Islet of Langerhans (tissue), 1 donor: ENCODE data around the gene ARAP2.

Experiments used
- FAIRE-seq: peaks from one replicate; lab custom pipeline; 2011; peaks lifted over from hg19 to GRCh38; lab: Jason Lieb, UNC

Gene ARAP2

DNA sequence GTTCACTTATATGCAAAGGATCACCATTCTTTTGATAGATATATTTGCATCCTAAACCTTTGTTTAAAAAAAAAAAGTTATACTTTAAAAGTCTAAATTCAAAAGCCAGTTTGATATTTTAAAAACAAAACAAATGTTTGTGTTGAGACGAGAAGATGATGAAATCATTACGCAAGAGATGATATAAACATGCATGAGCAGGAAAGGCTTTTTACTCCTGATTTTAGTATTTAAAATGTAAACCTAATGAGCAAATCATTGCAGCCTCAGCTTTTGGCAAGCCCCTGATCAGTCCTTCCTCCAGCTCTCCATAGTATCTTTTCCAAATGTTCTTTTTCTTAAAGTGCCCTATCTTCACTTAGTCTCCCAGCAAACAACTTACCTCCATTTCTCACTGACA lies 115.6 kb downstream of the ARAP2 start:
- no peak for FAIRE-seq

GRCh38 chr4:36123906-36124305 lies 120.4 kb downstream of the ARAP2 start:
- no peak for FAIRE-seq

DNA sequence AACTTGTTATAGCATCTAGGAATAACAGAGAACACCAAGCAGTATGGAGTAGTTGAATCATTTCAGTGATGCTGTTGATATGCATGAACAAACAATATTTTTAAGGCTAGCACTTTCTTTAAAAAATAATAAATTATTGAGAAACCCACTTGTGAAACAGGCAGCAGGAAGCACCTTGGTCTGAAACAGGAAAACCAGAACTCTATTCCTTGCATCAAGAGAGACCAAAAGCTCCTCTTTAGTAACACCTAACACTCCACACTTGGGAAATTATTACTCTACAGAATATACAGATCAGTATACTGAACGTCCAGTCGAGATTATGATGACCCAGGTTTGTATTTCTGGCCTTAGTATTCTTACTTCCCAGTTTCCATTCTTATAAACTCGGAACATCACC lies 129.0 kb downstream of the ARAP2 start:
- FAIRE-seq: no peak

DNA sequence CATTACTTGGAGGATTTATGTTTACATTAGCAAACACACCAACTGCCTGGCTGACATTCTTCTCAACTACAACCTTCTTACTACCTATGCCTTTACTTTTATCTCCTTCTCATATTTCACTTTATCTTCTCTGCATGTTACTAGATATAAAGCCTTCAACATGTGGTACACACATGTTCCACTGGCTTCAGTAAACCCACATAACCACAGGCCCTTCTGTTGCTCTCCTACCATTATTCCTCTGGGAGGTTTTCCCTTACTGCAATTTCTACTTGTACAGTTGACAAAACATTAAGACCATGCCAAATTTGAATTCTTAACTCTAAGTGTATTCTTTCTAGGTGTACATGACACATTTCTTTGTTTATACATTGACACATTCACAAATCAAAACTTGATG lies 133.1 kb downstream of the ARAP2 start:
- FAIRE-seq: no peak

DNA sequence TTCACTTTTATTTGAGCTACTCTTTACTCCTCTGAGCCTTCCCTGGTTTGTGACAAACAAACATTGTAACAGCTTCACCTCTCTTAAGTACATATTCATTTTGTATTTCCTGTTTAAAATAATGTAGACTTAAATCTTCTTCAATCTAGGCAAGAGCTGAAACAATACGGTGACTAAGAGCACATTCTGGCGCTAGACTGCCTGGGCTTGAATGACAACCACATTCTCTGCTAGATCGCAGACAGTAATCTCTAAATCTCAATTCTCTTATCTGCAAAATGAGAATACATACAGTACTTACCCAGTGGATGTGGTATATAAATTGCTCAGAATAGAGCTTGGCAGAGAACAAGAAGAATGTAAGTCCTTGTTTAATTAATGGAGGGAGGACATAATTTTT lies 144.8 kb downstream of the ARAP2 start:
- no peak for FAIRE-seq

GRCh38 chr4:36094995-36095394 lies 149.3 kb downstream of the ARAP2 start:
- FAIRE-seq: no peak

DNA sequence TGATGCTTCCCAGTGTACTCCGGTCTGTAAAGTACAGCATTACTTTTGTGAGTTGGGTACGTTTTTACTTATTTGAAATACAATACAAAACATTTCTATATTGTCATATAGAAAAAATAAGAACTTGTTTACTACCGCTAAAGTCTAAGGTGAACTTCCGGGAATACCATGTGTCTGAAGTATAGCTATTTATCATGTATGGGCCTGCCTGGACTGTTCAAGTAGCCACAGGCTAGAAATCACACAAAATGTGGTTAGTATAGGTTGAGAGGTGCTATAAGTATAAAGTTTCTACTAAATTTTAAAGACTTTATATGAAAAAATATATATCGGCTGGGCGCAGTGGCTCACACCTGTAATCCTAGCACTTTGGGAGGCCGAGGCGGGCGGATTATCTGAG lies 152.3 kb downstream of the ARAP2 start:
- FAIRE-seq: no peak

GRCh38 chr4:36088542-36088941 lies 155.8 kb downstream of the ARAP2 start:
- FAIRE-seq: no peak

DNA sequence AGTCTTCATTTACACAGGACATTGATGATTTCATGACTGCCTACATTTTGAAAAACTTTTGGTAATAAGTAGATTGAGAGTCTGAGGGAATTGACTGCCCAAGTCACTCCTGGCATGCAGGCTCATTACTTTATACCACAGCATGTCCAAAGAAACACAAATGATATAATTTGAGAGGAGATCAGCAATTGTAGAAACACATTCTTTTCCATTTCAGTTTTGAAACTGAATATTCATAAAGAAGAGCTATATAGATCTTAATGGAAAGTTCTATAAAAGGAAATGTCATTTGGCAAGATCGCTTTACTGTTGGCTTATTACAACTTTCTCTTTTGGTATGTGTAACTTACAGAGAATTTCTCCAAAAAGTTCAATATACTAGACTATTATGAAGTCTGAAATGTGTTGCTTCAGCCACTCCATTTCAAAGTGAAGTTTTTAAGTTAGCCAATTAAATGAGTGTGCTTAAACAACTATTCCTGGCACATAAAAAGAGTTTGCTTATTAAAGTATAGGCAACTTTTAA lies 158.0 kb downstream of the ARAP2 start:
- FAIRE-seq: no peak

- no peak for FAIRE-seq
Observed at GRCh38 chr4:36082817-36083216, 161.5 kb downstream of the ARAP2 start.

DNA sequence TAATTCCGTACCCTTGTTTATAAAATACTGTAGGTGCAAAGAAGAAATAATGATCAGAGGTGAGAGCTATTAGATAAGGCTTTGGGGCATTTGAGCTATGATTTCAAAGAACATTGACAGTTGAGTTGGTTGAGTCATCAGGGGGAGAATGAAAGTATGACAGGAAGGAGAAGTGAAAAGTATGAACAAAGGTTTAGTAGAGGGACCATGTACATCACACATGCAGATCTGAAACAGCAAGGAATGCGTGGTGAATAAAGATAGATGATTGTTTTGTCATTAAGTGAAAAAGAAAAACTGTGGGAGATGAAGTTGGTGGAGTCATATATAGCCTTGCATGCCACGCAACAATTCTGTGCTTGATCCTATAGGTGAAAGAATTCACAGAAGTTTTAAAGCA lies 163.1 kb downstream of the ARAP2 start:
- no peak for FAIRE-seq

DNA sequence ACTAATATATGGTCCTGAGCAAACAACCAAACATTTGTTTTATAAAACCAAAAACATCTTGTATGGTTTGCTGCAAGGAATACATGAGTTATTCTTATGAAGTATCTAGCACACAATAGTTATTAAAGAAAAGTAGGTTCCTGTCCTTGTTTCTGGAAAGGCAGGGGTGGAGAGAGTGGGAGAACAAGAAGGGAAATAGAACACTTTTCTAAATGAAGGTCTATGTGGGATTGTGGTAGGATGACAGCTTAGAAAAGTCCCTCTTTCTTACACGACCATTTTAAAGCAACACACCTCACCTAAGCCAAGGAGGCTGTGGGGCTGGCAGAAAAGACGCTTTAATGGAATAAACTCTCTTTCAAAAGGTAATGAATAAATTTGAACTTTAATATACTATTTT lies 164.6 kb downstream of the ARAP2 start:
- FAIRE-seq: no peak

DNA sequence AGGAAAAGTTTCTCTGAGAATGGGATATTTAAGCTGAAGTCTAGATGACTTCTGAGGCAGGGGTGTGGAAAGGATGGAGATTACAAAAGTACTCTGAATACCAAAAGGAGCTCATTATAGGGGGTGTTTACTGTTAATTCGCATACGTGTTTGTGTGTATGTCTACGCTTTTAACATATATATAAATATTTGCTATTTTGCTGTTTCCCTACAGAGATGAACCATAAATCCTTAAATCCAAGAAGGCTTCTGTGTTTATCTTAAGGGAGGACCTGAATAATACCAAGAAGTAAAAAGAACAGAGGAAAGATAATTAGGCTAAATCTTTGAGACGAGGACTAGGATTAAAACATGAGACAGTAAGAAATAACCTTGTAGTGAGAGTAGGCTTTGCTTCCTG lies 166.0 kb downstream of the ARAP2 start:
- FAIRE-seq: no peak

DNA sequence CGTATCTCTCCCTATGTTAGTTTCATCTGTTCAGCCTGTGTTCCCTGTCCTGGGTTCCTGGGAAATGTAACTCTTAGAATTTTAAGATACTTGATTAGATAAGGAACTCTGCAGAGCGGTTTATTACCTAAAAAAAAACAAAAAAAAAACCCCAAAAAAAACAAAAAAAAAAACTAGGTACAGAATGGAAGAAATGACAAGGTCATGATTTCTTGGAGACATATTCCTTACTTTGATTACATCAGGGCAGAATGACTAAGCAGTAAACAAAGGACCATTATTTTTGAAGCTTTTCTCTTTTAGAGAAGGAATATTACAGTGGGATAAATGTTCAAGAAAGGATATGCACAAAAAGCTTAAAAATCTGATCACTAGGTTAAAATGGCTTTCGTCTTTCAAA lies 171.8 kb downstream of the ARAP2 start:
- FAIRE-seq: no peak

- FAIRE-seq: no peak
Observed at GRCh38 chr4:36067116-36067515, 177.2 kb downstream of the ARAP2 start.

GRCh38 chr4:36065274-36065871 lies 178.9 kb downstream of the ARAP2 start:
- no peak for FAIRE-seq

GRCh38 chr4:36064117-36064516 lies 180.2 kb downstream of the ARAP2 start:
- no peak for FAIRE-seq

- FAIRE-seq: no peak
Observed at GRCh38 chr4:36056136-36056535, 188.2 kb downstream of the ARAP2 start.

DNA sequence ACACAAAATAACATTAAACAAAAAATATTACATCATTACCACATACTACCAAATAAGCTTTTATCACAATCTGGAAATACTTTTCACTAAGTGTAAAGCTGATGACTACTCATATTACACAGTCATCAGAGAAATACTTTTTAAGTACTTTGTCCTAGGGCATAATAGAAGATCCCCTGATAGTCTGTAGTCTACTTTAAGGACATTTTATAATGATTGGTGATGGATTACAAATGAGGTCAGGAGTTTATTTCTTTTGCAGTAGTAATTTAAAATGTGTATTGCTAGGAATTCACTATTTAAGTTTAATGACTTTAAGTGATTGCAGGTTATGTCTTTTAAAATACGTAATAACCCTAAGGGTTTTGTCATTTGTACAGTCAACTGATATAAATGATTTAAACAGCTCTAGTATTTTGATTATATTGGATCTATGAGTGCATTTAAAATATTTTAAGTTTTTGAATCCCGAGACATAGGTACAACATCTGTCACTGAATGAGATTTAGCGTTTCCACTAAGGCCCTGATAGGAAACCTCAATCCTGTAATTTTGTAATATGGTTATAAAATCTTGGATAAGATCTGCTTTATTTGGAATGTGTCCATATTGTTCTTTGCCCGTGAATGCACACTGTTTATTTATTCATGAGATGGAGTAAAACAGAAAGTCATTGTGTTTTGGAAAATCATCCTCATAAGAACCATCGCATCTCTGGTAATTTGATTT lies 189.5 kb downstream of the ARAP2 start:
- no peak for FAIRE-seq

DNA sequence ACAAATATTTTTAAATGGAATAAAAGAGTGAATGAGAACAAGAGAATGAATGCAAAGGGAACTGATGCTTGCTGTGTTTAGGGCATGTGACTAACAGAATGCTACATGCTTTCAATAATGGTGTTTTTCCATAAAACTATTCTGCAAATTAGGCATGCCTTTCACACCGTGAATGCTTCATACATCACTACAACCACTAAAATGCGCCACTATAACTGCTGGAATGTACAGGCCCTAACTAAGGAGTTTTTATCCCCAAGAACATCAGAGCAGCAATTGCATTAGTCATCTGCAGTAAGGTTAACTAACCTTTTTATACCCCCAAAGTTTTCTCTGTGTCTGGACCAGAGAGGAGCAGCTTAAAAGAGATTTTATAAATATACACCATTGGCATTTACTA lies 190.4 kb downstream of the ARAP2 start:
- FAIRE-seq: no peak

DNA sequence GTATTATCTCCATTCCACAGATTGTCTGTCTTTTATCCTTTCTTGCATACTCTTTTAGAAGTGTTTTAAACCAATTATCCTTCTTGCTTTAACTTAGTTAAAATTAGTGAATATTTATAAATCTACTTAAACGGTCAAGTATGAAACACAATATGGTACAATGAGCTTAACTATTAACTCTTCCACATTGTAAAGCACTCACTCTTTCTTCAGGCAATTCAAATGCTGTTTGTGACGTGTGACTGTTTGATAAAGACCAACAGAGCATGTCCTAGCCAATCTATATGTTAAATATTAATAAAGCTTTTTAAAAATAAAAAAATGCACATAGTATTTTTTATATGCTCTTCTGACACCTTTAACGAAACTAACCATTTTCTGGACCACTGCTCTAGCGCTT lies 192.7 kb downstream of the ARAP2 start:
- FAIRE-seq: no peak

- FAIRE-seq: no peak
Observed at GRCh38 chr4:36046026-36046425, 198.3 kb downstream of the ARAP2 start.

DNA sequence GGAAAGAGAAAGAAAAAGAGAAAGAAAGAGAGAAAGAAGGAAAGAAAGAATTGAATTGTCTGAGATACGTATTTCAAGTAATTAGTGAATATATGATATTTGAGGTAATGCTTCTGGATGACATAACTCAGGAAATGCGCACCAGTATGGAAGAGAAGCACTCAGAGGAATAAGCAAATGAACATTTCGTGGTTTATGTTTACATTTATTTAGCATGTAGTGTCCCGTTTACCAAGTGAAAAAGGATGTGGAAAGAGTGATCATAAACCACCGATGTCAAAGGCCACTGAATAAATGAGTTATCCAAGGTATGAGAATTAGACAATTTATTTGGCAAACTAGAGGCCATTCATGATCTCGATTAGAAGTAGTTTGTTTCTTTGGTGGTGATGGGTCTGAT lies 200.4 kb downstream of the ARAP2 start:
- no peak for FAIRE-seq

DNA sequence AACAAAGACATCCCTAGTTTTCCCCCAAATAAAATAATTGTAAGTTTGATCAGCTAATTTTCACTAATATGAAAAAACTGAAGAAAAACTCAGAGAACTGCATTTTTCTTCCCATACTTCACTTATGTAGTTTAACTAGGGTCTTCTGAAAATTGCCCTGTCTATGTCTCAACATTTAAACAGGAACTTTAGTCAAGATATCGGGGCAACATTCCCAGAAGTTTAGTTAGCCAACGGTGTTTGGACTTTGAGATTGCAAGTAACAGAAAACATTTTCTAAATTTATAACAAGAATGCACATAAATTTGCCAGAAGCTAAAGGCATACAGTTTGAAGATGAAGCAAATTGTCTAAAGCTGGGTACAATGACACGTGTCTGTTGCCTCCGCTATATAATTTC lies 201.1 kb downstream of the ARAP2 start:
- FAIRE-seq: no peak
